Pancreas (tissue), 10 donors: ENCODE results near the gene HIVEP3. TPM values are rescaled to one million over a fixed set of nuclear protein-coding genes. Genes with fewer than 3 reads are reported as not detected.

ENCODE experiments used
- ATAC-seq, 4 donors: fragments of 200-7000 bp; cut with Tn5 transposase; one replicate each; pipeline versions ENCODE4 v1.8.0 to v1.9.1; 2020; ENCODE audit warnings: mild to moderate bottlenecking in 4 of 4, moderate library complexity in 4 of 4
- DNase-seq, 6 donors: peaks; one replicate each; pipeline ENCODE4 v3.0.0-alpha.2; 2020
- FAIRE-seq: peaks from 2 replicates; lab custom pipeline; 2012; peaks lifted over from hg19 to GRCh38; lab: Jason Lieb, UNC
- H3K27ac ChIP-seq, 4 donors: fragments of 200-600 bp; sonication (generic); 1 replicate in 3 of 4; 2 replicates in 1 of 4; pipeline versions ENCODE4 v1.5.0 to v1.8.0; 2020
- H3K27me3 ChIP-seq, 4 donors: fragments of 200-600 bp; one replicate each; pipeline ENCODE4 v1.8.0; 2021
- H3K36me3 ChIP-seq, 3 donors: fragments of 200-600 bp; sonication (generic) in 1 of 3; one replicate each; pipeline versions ENCODE4 v1.5.0 to v1.8.0; 2020 to 2021
- H3K4me1 ChIP-seq, 3 donors: fragments of 200-600 bp; one replicate each; pipeline ENCODE4 v1.8.0; 2021
- H3K4me3 ChIP-seq, 4 donors: fragments of 200-600 bp; sonication (generic) in 2 of 4; one replicate each; pipeline versions ENCODE4 v1.5.0 to v1.8.0; 2020 to 2021
- H3K9me3 ChIP-seq, 4 donors: fragments of 200-600 bp; one replicate each; pipeline ENCODE4 v1.8.0; 2021
- CTCF ChIP-seq, 4 donors: fragments of 200-600 bp; sonication (generic) in 3 of 4; IDR thresholded peaks; one replicate each; pipeline versions ENCODE4 v1.5.0 to v1.8.0; 2021; ENCODE audit warnings: antibody characterized with exemption in 4 of 4
- WGBS, 2 donors: extraction: QIAGEN DNeasy Blood & Tissue Kit; methylation state at CpG; one replicate each; pipeline ENCODE4 v1.1.7; 2013; 5-methylcytosine and 5-hydroxymethylcytosine counted together
- intact Hi-C, 3 donors: fragments of 100-400 bp; cut with DNase I; formaldehyde crosslinking; loops; one replicate each; pipeline versions ENCODE4 v1.11.1 to v1.14.2; 2022
- polyA plus RNA-seq, 2 donors: library from polyadenylated mRNA; stranded (reverse); fragments of 200-250 nt; gene quantifications; one replicate each; pipeline ENCODE4 v1.2.3, GENCODE V29; 2013
- total RNA-seq, 6 donors: library from RNA; stranded (reverse); fragmentation: NEBNext Ultra II Directional in 4 of 6; extraction: Animal tissue kit (Norgen Biotek cat#: 25700) in 4 of 6; gene quantifications; one replicate each; pipeline versions ENCODE4 v1.2.1 to v1.2.4, GENCODE V29; 2021 to 2023
- donor health status: healthy with polysubstance abuse.
- donor health status: DM: no; HTN: no; CAD: no; lungs with moderate emphysema.
- donor health status: DM: no; HTN: no; CAD: no.
- donor health status: control.
- donor health status: control.
- donor health status: Bipolar disorder and iron deficiency.
- donor health status: DM: yes; HTN: yes; CAD: no.
- donor health status: DM: no; HTN: no; CAD: no.
- donor health status: DM: no; HTN: no; CAD: no.
- donor health status: DM: yes; HTN: yes; CAD: no.

HIVEP3 gene
- total and polyA plus RNA-seq, 8 donors, result 2.7 to 5.0 (median 3.1) TPM

DNA sequence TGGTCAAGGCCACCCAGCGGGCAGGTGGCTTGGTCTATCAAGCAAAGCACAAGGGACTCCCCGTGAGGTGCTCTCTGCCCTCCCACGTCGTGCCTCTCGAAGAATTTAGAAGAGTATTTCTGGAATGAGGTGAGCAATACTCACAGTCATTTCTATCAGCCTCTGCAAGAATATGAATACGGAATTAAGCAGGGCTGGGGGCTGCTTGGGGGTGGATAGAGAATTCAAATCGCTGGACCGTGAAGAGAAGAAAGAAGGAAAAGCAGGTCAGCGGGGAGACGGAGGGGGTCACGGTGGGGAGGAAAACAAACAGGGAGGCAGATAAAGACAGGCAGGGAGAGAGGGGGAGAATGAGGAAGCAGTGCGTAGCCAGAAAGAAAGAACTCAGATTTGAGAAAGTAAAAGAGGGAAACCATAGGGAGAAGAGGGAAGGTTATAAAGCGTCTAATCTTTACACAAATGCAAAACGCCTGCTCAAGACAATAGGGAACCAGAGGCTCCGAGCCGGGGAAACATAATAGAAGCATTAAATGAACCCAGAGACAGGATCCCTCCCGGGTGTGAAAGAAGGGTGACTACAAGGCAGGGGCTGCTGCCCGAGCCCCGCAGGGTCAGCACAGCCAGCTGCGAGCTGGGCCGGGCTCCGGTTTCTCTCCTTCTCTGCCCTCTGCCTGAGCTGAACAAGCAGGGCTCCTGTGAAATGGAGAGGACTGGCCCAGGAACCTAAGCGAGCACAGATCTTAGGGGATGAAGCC is 432.2 kb downstream of the HIVEP3 start:
- 41 to 49% methylated on average over 23 of the region's 23 CpGs for WGBS, 2 donors
- Histone ChIP-seq H3K4me1 (peaks cover 28 to 33% (median 31%) of the 10 kb centered on the region in 3 donors), H3K27ac (peak overlapping the region; percentile 65 to 82 (median 72)), H3K27me3 (no peaks in the 10 kb centered on the region), H3K9me3 (no peaks in the 10 kb centered on the region), H3K4me3 (peak overlapping the region in 2 of 4 donors; percentile 0 to 5), H3K36me3 (no peaks in the 10 kb centered on the region)
- DNase-seq (peak in 4 of 6 donors; percentile 48 to 60 (median 54)), ATAC-seq (peak in 2 of 4 donors; percentile 3 to 5), FAIRE-seq (no peak)
- no peak for TF ChIP-seq CTCF (IDR thresholded peaks at IDR 0.05)
- intact Hi-C loops, result no loop called here

- Histone ChIP-seq H3K36me3 (no peaks in the 10 kb centered on the region), H3K4me3 (no peak overlapping the region), H3K9me3 (no peaks in the 10 kb centered on the region), H3K27ac (peak overlapping the region; percentile 65 to 82 (median 72)), H3K27me3 (no peaks in the 10 kb centered on the region), H3K4me1 (peaks cover 28 to 34% (median 33%) of the 10 kb centered on the region in 3 donors)
- intact Hi-C loops, result no loop called here
- WGBS, 2 donors, result 36 to 40% methylated on average over 4 of the region's 4 CpGs
- no peak for DNase-seq
- ATAC-seq, result no peak
- no peak for TF ChIP-seq CTCF (IDR thresholded peaks at IDR 0.05)
- no peak for FAIRE-seq
Observed at GRCh38 chr1:41486053-41486370, 432.7 kb downstream of the HIVEP3 start.

GRCh38 chr1:41485605-41486004 is 433.1 kb downstream of the HIVEP3 start:
- Histone ChIP-seq H3K9me3 (no peaks in the 10 kb centered on the region), H3K27me3 (no peaks in the 10 kb centered on the region), H3K4me1 (peaks cover 28 to 34% (median 33%) of the 10 kb centered on the region in 3 donors), H3K4me3 (no peak overlapping the region), H3K36me3 (no peaks in the 10 kb centered on the region), H3K27ac (peak overlapping the region; percentile 65 to 82 (median 72))
- TF ChIP-seq CTCF (IDR thresholded peaks at IDR 0.05), result no peak
- no peak for FAIRE-seq
- intact Hi-C loops, result no loop called here
- 44 to 47% methylated on average over 5 of the region's 5 CpGs for WGBS, 2 donors
- no peak for ATAC-seq
- DNase-seq, result peak in 4 of 6 donors; percentile 10 to 54 (median 34)

DNA sequence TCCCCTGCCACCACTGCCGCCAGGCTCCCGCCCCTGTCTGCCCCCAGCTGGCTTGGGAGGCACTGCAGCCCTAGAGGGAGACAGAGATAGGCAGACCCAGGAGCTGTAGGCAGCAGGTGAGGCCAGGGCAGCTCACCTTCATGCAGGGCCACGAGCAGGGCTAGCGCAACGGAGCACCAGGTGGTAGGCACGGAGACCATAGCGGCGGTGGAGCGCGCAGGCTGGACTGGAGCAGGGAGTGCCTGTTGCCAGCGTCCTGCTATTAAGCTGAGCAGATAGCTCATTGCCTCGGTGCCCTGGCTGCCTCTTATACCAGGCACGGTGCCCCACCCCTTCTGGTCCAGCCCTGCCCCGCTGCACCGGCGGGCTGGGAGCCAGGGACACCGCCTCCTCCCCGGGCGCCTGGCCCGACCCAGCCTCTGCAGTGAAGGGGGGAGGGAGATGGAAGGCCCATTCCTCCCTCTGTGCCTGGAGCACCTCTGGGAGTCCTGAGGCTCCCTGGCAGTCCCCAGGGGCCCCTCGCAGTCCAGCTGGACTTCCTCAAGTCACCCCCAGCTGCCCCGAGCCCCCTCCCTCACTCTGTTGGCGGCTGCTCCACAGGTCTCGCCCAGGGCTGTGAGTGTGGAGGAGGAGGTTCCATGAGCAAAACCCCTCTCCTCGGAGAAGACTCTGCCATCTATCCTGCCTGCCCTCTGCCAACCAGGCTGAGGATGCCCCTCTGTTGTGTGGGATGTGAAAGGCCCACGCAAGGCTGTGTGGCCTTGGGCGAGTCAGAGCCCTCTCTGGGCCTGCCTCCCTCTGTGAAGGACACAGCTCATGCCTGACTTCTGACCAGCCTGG is 434.1 kb downstream of the HIVEP3 start, which contains the start of gene EDN2:
TSS of gene EDN2 (minus strand) at position 282 of the 840 bp plus-strand sequence. CDS start at position 200, 82 bp downstream.
- no peaks in the 10 kb centered on the region for H3K27me3 ChIP-seq
- peaks cover 28 to 35% (median 34%) of the 10 kb centered on the region in 3 donors for H3K4me1 ChIP-seq
- FAIRE-seq (no peak), DNase-seq (peak; percentile 87 to 96 (median 90)), ATAC-seq (peak; percentile 81 to 89 (median 88))
- H3K9me3 ChIP-seq, result no peaks in the 10 kb centered on the region
- peak within 1 kb of the TSS in 2 of 4 donors; percentile 17 to 23 for H3K4me3 ChIP-seq
- peak within 1 kb of the TSS; percentile 65 to 82 (median 66) for H3K27ac ChIP-seq
- 15 to 19% methylated on average over 23 to 27 of the region's 27 CpGs for WGBS, 2 donors
- TF ChIP-seq CTCF (IDR thresholded peaks at IDR 0.05), result peak; percentile 5 to 42 (median 22)
- H3K36me3 ChIP-seq, result no peaks in the 10 kb centered on the region
- intact Hi-C loops, result no loop called here
